Gastrocnemius medialis (tissue), 4 donors: ENCODE measurements around the gene CAMLG. TPM values are rescaled to one million over a fixed set of nuclear protein-coding genes. Genes with fewer than 3 reads are reported as not detected.

Experiments
- ATAC-seq, 2 donors: fragments of 150-250 bp; one replicate each; pipeline ENCODE4 v1.9.1; 2016
- DNase-seq, 2 donors: peaks; one replicate each; pipeline ENCODE4 v3.0.0-alpha.2; 2019
- H3K27ac ChIP-seq, 4 donors: fragments of 200-600 bp; sonication (generic); 1 replicate in 1 of 4; 2 replicates in 3 of 4; pipeline ENCODE4 v1.5.1; 2016 to 2018; ENCODE audit warnings: mild to moderate bottlenecking in 2 of 4, moderate library complexity in 1 of 4
- H3K27me3 ChIP-seq, 3 donors: fragments of 200-600 bp; sonication (generic) in 2 of 3; 1 replicate in 1 of 3; 2 replicates in 2 of 3; pipeline versions ENCODE4 v1.5.1 to v1.6.0; 2016 to 2019; ENCODE audit warnings: mild to moderate bottlenecking in 1 of 3, moderate library complexity in 1 of 3
- H3K36me3 ChIP-seq, 2 donors: fragments of 200-600 bp; sonication (generic) in 1 of 2; one replicate each; pipeline ENCODE4 v1.5.1; 2017 to 2018
- H3K4me1 ChIP-seq, 2 donors: fragments of 200-600 bp; sonication (generic) in 1 of 2; one replicate each; pipeline ENCODE4 v1.5.1; 2016 to 2017; ENCODE audit warnings: mild to moderate bottlenecking in 2 of 2
- H3K4me3 ChIP-seq, 4 donors: fragments of 200-600 bp; sonication (generic) in 3 of 4; 1 replicate in 1 of 4; 2 replicates in 3 of 4; pipeline ENCODE4 v1.5.1; 2016 to 2019; ENCODE audit warnings: mild to moderate bottlenecking in 2 of 4
- H3K9me3 ChIP-seq, 3 donors: fragments of 200-600 bp; sonication (generic) in 2 of 3; 1 replicate in 1 of 3; 2 replicates in 2 of 3; pipeline ENCODE4 v1.5.1; 2016 to 2019
- CTCF ChIP-seq, 5 experiments: fragments of 450-650 bp in 3 of 5; fragments of 200-600 bp in 2 of 5; sonication (generic) in 2 of 5; IDR thresholded peaks in 4 of 5; conservative IDR thresholded peaks in 1 of 5; 1 replicate in 4 of 5; 2 replicates in 1 of 5; pipeline ENCODE4 v1.5.1; 2016 to 2019; ENCODE audit warnings: antibody characterized with exemption in 5 of 5, mild to moderate bottlenecking in 3 of 5, moderate library complexity in 3 of 5
- POLR2A ChIP-seq, 2 donors: fragments of 450-650 bp; IDR thresholded peaks; one replicate each; pipeline ENCODE4 v1.6.1; 2017; ENCODE audit warnings: antibody characterized with exemption in 2 of 2, mild to moderate bottlenecking in 2 of 2, moderate library complexity in 2 of 2
- in situ Hi-C, 4 donors: fragments of 200-750 bp; cut with MboI; loops; one replicate each; pipeline versions ENCODE4 v1.15.0 to v1.8.0; 2017; ENCODE audit warnings: low sequenced_read_pairs in 4 of 4
- intact Hi-C: fragments of 100-400 bp; cut with DNase I; formaldehyde crosslinking; loops from one replicate; pipeline ENCODE4 v1.15.1; 2023; ENCODE audit warnings: low total_unique reads
- total RNA-seq, 4 donors: library from RNA; depleted of rRNA; stranded (reverse); fragments of >200 nt; gene quantifications; one replicate each; pipeline versions ENCODE4 v1.1.0 to v1.2.3, GENCODE V29; 2016

Gene CAMLG
- total RNA-seq, 4 donors from 2014 or later = 30.8 to 51.6 (median 39.2) TPM

GRCh38 chr5:134784946-134785620 is 46.7 kb downstream of the CAMLG start:
- intact Hi-C loops (no loop called here), in situ Hi-C loops (no loop called here)
- Histone ChIP-seq H3K27me3 (no peaks in the 10 kb centered on the region), H3K4me3 (no peak overlapping the region), H3K36me3 (peaks cover 0 to 97% of the 10 kb centered on the region in 2 donors), H3K4me1 (no peaks in the 10 kb centered on the region), H3K27ac (no peak overlapping the region), H3K9me3 (no peaks in the 10 kb centered on the region)
- TF ChIP-seq CTCF (IDR thresholded peaks at IDR 0.05 in 4 of 5, conservative IDR thresholded peaks at IDR 0.05 in 1 of 5) (no peak), POLR2A (IDR thresholded peaks at IDR 0.05) (no peak)
- no peak for ATAC-seq
- DNase-seq = no peak

GRCh38 chr5:134787692-134788091 is 49.3 kb downstream of the CAMLG start:
- no peak for ATAC-seq
- in situ Hi-C loops (no loop called here), intact Hi-C loops (no loop called here)
- H3K4me3 ChIP-seq = no peak overlapping the region
- DNase-seq = no peak
- no peak for TF ChIP-seq POLR2A (IDR thresholded peaks at IDR 0.05)
- no peak for TF ChIP-seq CTCF (IDR thresholded peaks at IDR 0.05 in 4 of 5, conservative IDR thresholded peaks at IDR 0.05 in 1 of 5)
- H3K36me3 ChIP-seq = peaks cover 0 to 97% of the 10 kb centered on the region in 2 donors
- no peaks in the 10 kb centered on the region for H3K9me3 ChIP-seq
- H3K27ac ChIP-seq = no peak overlapping the region
- H3K27me3 ChIP-seq = no peaks in the 10 kb centered on the region
- no peaks in the 10 kb centered on the region for H3K4me1 ChIP-seq

GRCh38 chr5:134791580-134791979 is 53.2 kb downstream of the CAMLG start:
- H3K27me3 ChIP-seq = no peaks in the 10 kb centered on the region
- ATAC-seq = no peak
- no peak overlapping the region for H3K27ac ChIP-seq
- intact Hi-C loops = no loop called here
- TF ChIP-seq CTCF (IDR thresholded peaks at IDR 0.05 in 4 of 5, conservative IDR thresholded peaks at IDR 0.05 in 1 of 5) = no peak
- TF ChIP-seq POLR2A (IDR thresholded peaks at IDR 0.05) = no peak
- H3K4me1 ChIP-seq = no peaks in the 10 kb centered on the region
- DNase-seq = no peak
- in situ Hi-C loops = no loop called here
- no peak overlapping the region for H3K4me3 ChIP-seq
- peaks cover 2 to 90% of the 10 kb centered on the region in 2 donors for H3K36me3 ChIP-seq
- no peaks in the 10 kb centered on the region for H3K9me3 ChIP-seq

GRCh38 chr5:134792286-134792685 is 53.9 kb downstream of the CAMLG start:
- in situ Hi-C loops (no loop called here), intact Hi-C loops (no loop called here)
- TF ChIP-seq CTCF (IDR thresholded peaks at IDR 0.05 in 4 of 5, conservative IDR thresholded peaks at IDR 0.05 in 1 of 5) = no peak
- TF ChIP-seq POLR2A (IDR thresholded peaks at IDR 0.05) = no peak
- Histone ChIP-seq H3K9me3 (no peaks in the 10 kb centered on the region), H3K4me3 (no peak overlapping the region), H3K27ac (no peak overlapping the region), H3K36me3 (peaks cover 2 to 88% of the 10 kb centered on the region in 2 donors), H3K4me1 (no peaks in the 10 kb centered on the region), H3K27me3 (no peaks in the 10 kb centered on the region)
- DNase-seq (no peak), ATAC-seq (no peak)

- Histone ChIP-seq H3K9me3 (no peaks in the 10 kb centered on the region), H3K27me3 (no peaks in the 10 kb centered on the region), H3K36me3 (peaks cover 2 to 91% of the 10 kb centered on the region in 2 donors), H3K27ac (no peak overlapping the region), H3K4me3 (no peak overlapping the region), H3K4me1 (no peaks in the 10 kb centered on the region)
- TF ChIP-seq CTCF (IDR thresholded peaks at IDR 0.05 in 4 of 5, conservative IDR thresholded peaks at IDR 0.05 in 1 of 5) (no peak), POLR2A (IDR thresholded peaks at IDR 0.05) (no peak)
- no peak for DNase-seq
- intact Hi-C loops (no loop called here), in situ Hi-C loops (no loop called here)
- ATAC-seq = no peak
Observed at GRCh38 chr5:134793111-134793510, 54.8 kb downstream of the CAMLG start.
